ENCODE results near the gene VIL1.
A peak's percentile ranks its signal among the peaks of the same experiment; 100 is the strongest.

The VIL1 gene

DNA sequence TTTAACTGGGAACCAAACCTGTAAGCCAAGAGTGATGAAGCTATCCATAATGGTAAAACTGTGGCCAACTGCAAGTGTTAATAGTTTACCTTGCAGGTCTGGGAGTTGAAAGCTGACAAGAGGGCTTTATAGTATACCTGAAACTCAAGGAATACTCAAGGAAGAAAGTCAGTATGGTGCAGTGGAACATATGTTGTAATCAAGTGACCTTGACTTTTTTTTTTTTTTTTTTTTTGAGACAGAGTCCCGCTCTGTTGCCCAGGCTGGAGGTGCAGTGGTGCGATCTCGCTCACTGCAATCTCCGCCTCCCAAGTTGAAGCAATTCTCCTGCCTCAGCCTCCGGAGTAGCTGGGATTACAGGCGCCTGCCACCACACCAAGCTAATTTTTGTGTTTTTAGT, 27.6 kb downstream of the VIL1 start:
- DNase-seq, result no peak

DNA sequence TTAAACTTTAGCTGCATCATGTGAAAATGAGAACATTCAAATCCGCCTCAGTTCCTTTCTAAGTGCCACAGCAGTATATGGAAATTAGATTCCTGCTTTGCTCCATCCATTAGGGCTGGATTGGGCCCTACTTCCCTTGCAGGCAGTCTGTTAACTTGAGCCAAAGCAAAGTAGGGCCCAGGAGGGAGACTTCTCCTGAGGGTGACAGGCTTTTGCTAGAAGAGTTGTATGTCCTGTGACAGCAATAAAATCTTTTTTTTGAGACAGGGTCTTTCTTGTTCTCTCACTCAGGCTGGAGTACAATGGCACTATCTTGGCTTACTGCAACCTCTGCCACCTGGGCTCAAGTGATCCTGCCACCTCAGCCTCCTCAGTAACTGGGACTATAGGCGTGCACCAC, 28.1 kb downstream of the VIL1 start:
- no peak for DNase-seq

DNA sequence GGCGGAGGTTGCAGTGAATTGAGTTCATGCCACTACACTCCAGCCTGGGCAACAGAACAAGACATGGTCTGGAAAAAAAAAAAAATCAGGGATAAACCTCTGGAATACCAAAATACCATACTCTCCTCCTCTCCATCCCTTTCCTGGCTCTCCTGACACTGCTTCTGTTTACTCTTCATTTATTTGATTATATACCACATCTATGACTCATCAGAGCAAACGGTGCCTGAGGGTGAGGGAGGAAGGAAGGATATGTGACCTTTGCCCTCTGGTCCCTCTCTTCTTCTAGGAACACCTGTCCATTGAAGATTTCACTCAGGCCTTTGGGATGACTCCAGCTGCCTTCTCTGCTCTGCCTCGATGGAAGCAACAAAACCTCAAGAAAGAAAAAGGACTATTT, 30.0 kb downstream of the VIL1 start:
- peak; percentile 8 for DNase-seq

DNA sequence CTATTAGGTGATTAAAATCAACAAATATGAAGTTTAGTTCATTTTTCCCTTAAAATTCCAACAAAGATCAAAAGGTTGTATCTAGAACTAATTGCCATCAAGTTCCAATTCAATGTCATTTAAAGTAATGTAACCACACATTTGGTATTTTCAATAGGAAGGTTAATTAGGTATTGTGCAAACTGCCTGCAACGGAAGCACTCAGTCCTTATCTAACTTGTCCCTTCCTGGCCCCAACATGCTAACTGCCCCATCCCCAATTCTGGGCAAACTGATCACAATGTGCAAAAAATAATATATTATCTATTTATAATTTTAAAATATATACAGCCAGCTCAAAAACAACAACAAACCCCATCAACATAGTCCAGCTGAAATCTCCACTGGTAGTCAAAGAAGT, 33.2 kb downstream of the VIL1 start:
- no peak for DNase-seq

DNA sequence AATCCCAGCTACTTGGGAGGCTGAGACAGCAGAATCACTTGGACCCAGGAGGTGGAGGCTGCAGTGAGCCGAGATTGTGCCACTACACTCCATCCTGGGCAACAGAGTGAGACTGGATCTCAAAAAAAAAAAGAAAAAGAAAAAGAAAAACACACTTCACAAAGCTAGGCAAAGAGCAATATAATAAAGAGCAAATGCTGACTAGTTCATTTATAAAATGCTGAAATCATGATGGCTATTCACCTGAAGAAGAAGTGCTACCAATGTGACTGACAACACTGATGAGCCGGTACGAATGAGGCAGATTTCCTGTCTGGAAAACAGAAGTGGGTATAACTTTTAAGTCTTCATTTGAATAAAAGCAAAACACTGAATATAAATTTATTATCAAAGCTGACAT, 37.9 kb downstream of the VIL1 start:
- DNase-seq, result no peak

DNA sequence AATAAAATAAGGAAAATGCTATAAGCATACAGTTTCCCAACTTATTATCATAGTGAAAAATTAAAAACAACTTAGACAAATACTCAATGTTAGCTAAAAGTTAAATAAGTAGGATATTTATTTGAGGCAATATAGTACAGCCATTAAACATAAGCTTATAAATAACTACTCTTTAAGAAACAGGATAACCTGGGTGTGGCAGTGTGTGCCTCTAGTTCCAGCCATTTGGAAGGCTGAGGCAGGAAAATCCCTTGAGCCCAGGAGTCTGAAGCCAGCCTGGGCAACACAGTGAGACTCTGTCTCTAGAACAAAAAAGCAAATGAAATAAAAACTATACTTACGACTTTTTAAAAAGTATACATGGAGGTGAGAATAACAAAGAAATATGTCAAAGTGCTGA, 39.7 kb downstream of the VIL1 start:
- DNase-seq, result no peak

DNA sequence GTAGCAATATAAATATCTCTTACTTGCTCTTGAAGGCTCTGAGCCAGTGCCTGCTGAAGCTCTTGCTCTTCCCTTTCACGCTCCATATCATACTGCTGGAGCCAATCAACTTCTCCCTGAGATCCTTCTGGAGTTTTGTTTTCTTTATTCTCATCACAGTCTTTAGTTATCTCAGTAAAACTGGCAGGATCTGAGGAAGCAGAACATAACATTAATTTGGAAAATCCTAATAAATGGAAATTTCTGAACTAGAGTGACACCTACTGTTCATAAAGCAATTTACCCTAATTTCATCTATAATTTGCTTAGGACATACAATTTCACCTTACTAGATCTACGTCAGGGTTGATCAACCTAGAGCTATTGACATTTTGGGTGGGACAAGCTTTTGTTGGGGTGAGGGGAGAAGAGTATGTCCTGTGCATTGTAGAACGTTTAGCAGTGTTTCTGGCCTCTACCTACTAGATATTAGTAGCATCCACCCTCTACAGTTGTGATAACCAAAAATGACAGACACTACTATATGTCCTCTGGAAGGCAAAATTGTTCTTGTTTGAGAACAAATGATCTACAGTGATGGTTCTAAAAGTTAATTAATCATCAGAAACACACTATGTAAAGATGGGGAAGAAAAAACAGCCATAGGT, 47.2 kb downstream of the VIL1 start:
- DNase-seq, result peak; percentile 31

DNA sequence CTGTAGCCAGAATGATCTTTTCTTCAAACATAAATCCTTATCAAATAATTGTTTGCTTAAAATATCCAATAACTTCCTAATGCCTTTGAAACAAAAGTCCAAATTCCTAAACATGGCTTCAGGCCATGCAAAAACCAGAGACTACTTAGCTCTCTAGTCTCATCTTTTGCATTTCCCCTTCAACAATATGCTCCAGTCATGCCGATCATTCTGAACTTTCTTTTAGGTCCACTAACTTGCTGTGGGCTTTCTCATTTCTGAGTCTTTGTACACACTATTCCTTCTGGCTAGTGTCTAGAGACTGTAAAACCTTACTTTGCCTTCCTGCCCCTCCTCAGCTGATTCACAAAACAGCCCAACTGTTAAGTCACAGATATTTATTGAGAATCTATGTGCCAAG, 51.5 kb downstream of the VIL1 start:
- no peak for DNase-seq

DNA sequence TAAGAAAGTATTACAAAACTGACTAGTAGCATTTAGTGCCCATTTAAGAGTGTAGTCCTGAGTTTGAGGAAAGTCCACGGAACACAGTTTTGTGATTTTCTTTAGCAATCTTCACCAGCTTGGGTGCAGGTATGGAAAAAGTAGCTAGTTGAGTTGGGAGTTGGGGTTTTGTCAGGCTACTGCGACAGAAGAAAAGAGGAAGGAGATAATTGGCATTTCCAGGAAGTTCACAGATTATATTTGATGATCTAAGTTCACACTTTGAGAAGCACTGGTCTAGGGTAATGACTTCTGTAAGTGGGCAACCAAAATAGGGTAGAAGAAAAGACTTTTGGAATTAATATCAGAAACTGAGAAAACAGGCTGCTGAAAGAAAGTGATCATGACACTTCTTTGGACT, 52.1 kb downstream of the VIL1 start:
- no peak for DNase-seq

DNA sequence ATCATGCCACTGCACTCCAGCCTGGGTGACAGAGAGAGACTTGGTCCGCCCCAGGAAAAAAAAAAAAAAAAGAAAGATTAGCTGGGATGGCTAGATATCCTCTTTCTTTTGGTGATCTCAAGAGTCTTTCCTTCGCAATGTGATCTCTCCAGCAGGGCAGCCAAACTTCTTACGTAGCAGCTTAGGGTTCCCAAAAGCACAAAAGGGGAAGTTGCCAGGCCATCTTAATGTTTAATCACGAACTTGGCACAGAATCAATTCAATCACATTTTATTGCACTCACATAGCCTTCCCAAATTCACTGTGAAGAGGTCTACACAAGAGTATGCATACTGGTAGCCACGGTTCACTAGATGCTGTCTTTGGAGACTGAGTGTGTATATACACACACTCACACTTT, 53.1 kb downstream of the VIL1 start:
- DNase-seq, result no peak

DNA sequence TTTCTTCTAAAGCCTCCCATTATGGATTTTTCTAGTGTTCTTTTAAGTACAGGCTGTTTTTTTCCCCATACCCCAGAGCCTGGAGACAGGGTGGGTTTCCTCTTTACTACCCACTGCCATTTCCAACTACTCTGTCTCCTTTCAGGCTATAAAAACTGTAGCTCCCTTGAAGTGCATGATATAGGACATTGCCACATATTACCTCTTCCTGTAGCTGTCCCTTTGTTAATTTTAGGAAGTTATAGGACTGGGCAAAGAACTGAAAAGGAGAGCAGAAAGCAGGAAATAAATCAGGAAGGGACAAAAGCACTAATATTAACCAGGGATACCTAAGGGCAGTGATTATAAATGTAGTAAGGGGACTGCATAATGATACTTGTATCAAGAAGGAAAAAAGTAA, 54.1 kb downstream of the VIL1 start:
- DNase-seq, result no peak

DNA sequence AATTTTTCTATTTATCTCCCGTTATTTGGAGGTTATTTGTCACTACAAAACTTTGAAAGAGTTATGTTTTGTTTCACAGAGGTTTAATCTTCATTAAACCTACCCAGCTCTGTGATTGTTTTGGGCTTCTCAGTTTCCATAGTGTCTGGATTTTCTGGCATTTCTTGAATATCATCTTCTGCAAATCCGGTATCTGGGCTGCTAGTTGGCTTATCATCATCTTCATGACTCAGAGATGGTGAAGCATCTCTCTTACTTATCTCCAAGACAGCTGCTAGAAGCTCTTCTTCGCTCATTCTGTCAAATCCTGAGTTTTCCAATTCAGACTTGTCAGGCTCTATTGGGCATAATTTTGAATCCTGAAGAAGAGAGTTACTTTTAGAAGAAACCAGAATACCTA, 55.6 kb downstream of the VIL1 start:
- DNase-seq, result no peak

DNA sequence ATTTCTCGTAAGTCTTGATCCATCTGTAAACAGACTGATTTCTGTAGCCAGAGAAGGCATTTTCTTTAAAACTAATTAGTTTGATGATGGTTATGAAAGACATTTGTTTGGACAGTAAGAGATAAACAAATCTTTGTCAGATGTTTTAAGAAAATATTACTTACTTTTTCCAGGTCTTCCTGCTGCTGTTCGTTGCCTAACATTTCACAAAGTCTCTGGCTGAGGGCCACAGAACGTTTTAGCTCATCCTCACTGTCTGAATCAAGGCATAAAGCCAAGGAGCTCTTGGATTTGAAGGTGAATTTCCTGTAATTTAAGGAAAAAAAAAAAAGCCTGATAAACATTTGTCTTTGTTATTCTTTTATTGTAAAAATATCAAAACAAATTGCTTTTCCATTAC, 57.8 kb downstream of the VIL1 start:
- no peak for DNase-seq

DNA sequence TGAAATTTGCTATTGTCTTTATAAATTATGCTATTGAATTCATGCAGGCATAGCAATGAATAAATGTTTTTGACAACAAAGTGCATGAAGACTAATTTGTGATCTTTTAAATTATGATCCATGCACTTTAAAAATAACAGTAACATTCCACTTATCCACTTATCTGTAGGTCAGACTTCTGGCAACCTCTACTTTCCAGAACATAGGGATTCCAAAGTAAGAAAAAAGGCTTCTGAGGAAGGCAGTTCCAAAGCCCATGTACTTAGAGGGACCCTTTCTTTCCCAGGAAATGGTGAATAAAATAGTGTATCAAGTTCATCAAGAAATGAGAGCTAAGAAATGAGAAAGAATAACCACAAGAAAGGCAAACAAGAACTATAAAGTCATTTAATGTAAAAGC, 58.3 kb downstream of the VIL1 start:
- DNase-seq, result no peak

DNA sequence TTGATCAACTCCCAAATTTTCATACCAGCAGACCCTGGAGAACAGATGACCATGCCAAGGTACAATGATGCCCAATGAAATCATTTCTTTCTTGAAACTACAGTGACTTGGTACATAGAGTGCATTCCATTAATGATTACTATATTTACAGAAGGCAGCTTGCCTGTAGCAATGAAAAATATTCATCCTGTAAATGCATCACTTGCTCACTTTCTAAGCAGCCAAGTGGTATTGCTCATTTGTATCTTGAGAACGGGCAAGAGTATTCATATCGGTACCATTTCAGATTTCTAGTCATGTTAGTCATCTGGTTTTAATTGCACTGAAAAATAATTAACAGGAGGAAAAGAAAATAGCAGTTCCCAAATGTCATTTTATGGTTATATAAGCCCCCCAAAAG, 59.6 kb downstream of the VIL1 start:
- no peak for DNase-seq

DNA sequence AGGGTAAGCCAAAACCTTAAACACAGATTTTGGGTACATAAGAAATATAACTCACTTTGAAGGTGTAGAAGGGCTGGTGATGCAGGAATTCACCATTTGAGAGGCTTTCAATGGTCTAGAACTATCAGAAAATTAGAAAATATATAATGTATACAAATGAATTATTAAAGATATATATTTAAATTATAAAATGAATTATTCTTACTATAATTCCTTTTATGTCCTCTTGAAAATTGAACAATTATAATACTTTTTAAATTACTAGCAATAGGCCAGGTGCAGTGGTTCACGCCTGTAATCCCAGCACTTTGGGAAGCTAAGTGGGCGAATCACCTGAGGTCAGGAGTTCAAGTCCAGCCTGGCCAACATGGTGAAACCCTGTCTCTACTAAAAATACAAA, 60.7 kb downstream of the VIL1 start:
- no peak for DNase-seq

DNA sequence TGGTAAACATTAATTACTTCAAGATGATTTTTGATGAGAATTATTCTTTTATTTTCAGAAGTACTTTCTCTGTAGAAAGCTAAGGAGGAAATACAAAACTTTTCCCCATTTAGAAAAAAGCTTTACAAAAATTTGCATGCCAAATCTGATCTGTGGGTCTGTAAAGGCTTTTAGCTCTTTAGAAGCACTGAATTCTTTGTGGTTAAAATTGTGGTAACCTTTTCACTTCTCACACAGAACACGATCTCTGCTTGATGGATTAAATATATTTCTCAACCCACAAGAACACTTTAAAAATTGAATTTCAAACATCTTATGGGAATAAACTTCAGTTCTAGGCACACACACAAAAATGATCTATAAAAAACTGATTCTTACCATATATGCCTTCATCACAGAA, 63.7 kb downstream of the VIL1 start:
- DNase-seq, result no peak

DNA sequence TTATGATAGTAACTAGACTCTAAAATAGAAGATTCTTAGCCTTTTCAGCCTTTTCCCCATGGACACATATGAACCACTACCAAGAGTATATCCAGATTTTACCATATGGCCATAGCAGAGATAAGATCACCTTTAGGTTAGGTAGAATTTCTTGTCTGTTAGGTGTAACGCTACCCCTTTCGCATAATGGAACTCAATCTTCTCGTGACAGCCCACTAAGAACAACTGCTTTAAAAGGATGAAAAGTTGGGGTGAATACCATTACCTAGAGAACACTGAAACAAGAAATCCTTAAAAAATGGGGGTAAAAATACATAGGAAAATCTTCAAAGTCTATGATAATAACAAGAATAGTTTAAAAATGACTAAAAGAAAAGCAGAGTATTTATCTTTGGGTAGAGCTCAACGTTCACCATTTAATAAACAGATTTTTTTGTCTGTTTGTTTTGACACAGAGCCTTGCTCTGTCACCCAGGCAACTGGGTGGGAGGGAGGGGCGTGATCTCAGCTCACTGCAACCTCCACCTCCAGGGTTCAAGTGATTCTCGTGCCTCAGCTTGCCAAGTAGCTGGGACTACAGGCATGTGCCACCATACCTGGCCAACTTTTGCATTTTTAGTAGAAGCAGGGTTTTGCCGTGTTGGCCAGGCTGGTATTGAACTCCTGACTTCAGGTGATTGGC, 67.2 kb downstream of the VIL1 start:
- DNase-seq, result no peak

DNA sequence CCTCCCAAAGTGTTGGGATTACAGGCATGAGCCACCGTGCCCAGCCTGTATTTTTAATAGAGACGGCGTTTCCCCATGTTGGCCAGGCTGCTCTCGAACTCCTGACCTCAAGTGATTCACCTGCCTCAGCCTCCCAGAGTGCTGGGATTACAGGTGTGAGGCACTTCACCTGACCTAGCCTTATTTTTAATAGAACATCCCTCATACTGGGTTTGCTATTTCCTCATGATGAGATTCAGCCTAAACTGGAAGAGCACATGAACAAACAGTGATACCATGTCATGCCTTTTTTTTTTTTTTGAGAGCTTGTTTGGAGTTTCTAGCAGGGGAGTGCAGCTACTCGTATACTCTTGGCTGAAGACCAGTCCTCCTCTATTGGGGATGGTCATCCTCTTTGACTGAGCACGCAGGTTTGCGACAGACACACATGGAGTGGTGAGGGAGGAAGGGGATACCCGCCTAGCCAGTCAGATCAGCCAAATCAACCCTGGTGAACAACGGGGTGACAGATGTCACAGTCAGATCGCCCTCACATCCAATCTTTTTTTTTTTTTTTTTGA, 81.7 kb downstream of the VIL1 start:
- DNase-seq, result no peak

DNA sequence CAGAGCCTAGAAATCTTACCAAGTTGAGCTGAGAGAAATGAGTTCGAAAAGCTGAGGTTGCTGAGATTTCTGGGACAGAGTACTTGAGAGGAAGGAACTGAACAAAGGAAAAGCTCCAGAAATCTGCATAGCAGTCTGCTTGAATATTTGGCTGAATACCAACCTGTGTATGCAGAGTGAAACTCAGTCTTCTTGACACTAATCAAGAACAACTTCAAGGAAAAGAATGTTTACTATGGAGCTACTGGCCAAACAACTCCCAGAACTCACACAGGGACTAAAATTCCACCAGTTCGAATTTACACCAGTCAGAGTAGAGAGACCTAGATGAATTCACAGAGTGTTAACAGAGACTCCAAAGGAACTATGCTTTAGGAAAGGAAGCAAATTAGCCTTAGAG, 82.7 kb downstream of the VIL1 start:
- DNase-seq, result peak; percentile 32
